ENCODE measurements around the gene RTCB. TPM values are rescaled to one million over a fixed set of nuclear protein-coding genes. Genes with fewer than 3 reads are reported as not detected.

The RTCB gene
- total RNA-seq = 101 and 119 TPM in 2 replicates

GRCh38 chr22:32411829-32412592 is at the start of gene RTCB:
RTCB (minus strand) TSS chr22:32412247; CDS start chr22:32412156, 91 bp downstream.

GRCh38 chr22:32357567-32357966 is 54.5 kb downstream of the RTCB start, which contains the start of gene RFPL3:
RFPL3 (plus strand) TSS chr22:32357867; CDS start chr22:32358072, 205 bp downstream.

Other genes starting within 250 kb of the RTCB start
- gene RFPL2, start 207.2 kb downstream of the RTCB start, total RNA-seq = not detected in 2 replicates
- 0.13 and 0.31 TPM in 2 replicates for gene SLC5A4, start 156.9 kb downstream of the RTCB start, total RNA-seq
- not detected in 2 replicates for gene RFPL3, start 54.4 kb downstream of the RTCB start, total RNA-seq
- not detected in 2 replicates for gene BPIFC, start 52.2 kb upstream of the RTCB start, total RNA-seq
- 45.7 and 51.5 TPM in 2 replicates for gene FBXO7, start 62.6 kb upstream of the RTCB start, total RNA-seq

Data from aortic smooth muscle cell (primary cell).